Trophoblast cell (in vitro differentiated cells and primary cell): ENCODE data around the gene TXNDC5.

Experiments
- DNase-seq, 2 donors: peaks; one replicate each; pipeline ENCODE4 v3.0.0-alpha.2; 2016
- H2AFZ ChIP-seq: 2 replicates; pipeline ENCODE4 v1.6.1; 2013; ENCODE audit warnings: low read length, moderate library complexity, mild to moderate bottlenecking; ENCODE audit not compliant: insufficient read depth, poor library complexity
- H2AK5ac ChIP-seq: 2 replicates; pipeline ENCODE4 v1.6.1; 2013; ENCODE audit warnings: mild to moderate bottlenecking, low read length
- H2BK120ac ChIP-seq: 2 replicates; pipeline ENCODE4 v1.6.1; 2013; ENCODE audit warnings: low read length, mild to moderate bottlenecking, moderate library complexity; ENCODE audit not compliant: insufficient read depth, poor library complexity
- H2BK12ac ChIP-seq: 2 replicates; pipeline ENCODE4 v1.6.1; 2013; ENCODE audit warnings: mild to moderate bottlenecking, low read length, moderate library complexity
- H2BK5ac ChIP-seq: 2 replicates; pipeline ENCODE4 v1.6.1; 2013; ENCODE audit warnings: low read length, low read depth, moderate library complexity, mild to moderate bottlenecking; ENCODE audit not compliant: poor library complexity
- H3K14ac ChIP-seq: 2 replicates; pipeline ENCODE4 v1.6.1; 2013; ENCODE audit warnings: mild to moderate bottlenecking, low read length
- H3K18ac ChIP-seq: 2 replicates; pipeline ENCODE4 v1.6.1; 2013; ENCODE audit warnings: mild to moderate bottlenecking, low read length
- H3K23ac ChIP-seq: 2 replicates; pipeline ENCODE4 v1.6.1; 2013; ENCODE audit warnings: low read length
- H3K27ac ChIP-seq: 2 replicates; pipeline ENCODE4 v1.5.1; 2013; ENCODE audit warnings: low read depth, mild to moderate bottlenecking, inconsistent platforms, low read length, moderate library complexity
- H3K27me3 ChIP-seq: 2 replicates; pipeline ENCODE4 v1.6.1; 2013; ENCODE audit warnings: inconsistent platforms, mild to moderate bottlenecking, low read length, moderate library complexity; ENCODE audit not compliant: insufficient read depth
- H3K36me3 ChIP-seq, 2 experiments: 1 replicate in 1 of 2; 2 replicates in 1 of 2; pipeline ENCODE4 v1.6.1; 2013; ENCODE audit warnings: low read length in 2 of 2, mild to moderate bottlenecking in 2 of 2, moderate library complexity in 1 of 2; ENCODE audit not compliant: insufficient read depth in 2 of 2, control insufficient read depth in 1 of 2
- H3K4ac ChIP-seq: 2 replicates; pipeline ENCODE4 v1.6.1; 2013; ENCODE audit warnings: low read depth, mild to moderate bottlenecking, low read length, moderate library complexity
- H3K4me1 ChIP-seq, 2 experiments: 1 replicate in 1 of 2; 2 replicates in 1 of 2; pipeline ENCODE4 v1.6.1; 2013; ENCODE audit warnings: low read length in 2 of 2, mild to moderate bottlenecking in 2 of 2, moderate library complexity in 1 of 2; ENCODE audit not compliant: insufficient read depth in 2 of 2, control insufficient read depth in 1 of 2
- H3K4me2 ChIP-seq: 2 replicates; pipeline ENCODE4 v1.6.1; 2013; ENCODE audit warnings: inconsistent platforms, mild to moderate bottlenecking, low read length, moderate library complexity
- H3K4me3 ChIP-seq: 2 replicates; pipeline ENCODE4 v1.5.1; 2013; ENCODE audit warnings: mild to moderate bottlenecking, low read depth, low read length, inconsistent platforms
- H3K79me1 ChIP-seq: one replicate; pipeline ENCODE4 v1.6.1; 2013; ENCODE audit warnings: low read length
- H3K79me2 ChIP-seq: 2 replicates; pipeline ENCODE4 v1.6.1; 2013; ENCODE audit warnings: low read length, mild to moderate bottlenecking; ENCODE audit not compliant: control insufficient read depth, insufficient read depth, poor library complexity
- H3K9ac ChIP-seq: 2 replicates; pipeline ENCODE4 v1.6.1; 2013; ENCODE audit warnings: mild to moderate bottlenecking, low read length
- H3K9me3 ChIP-seq: 2 replicates; pipeline ENCODE4 v1.6.1; 2013; ENCODE audit warnings: low read depth, mild to moderate bottlenecking, control low read depth, inconsistent platforms, low read length; ENCODE audit not compliant: insufficient read depth
- H4K12ac ChIP-seq: 2 replicates; pipeline ENCODE4 v1.6.1; 2013; ENCODE audit warnings: low read depth, mild to moderate bottlenecking, low read length, moderate library complexity
- H4K8ac ChIP-seq: 2 replicates; pipeline ENCODE4 v1.6.1; 2013; ENCODE audit warnings: low read depth, mild to moderate bottlenecking, low read length, moderate library complexity
- H4K91ac ChIP-seq: one replicate; pipeline ENCODE4 v1.6.1; 2013; ENCODE audit warnings: low read depth, mild to moderate bottlenecking, low read length, moderate library complexity
- WGBS: extraction: QIAGEN DNeasy Blood & Tissue Kit; methylation state at CpG from one replicate; pipeline ENCODE4 v1.1.7; 2013; ENCODE audit warnings: missing lambda C conversion rate; ENCODE audit not compliant: insufficient read length, insufficient coverage; ENCODE audit errors: extremely low coverage; 5-methylcytosine and 5-hydroxymethylcytosine counted together

The TXNDC5 gene

GRCh38 chr6:7901056-7901455, 9.5 kb downstream of the TXNDC5 start:
- H4K91ac ChIP-seq: no peak overlapping the region
- H3K18ac ChIP-seq: no peak overlapping the region
- peaks cover 43 to 75% of the 10 kb centered on the region in 2 experiments for H3K36me3 ChIP-seq
- H4K12ac ChIP-seq: no peak overlapping the region
- no peak overlapping the region for H3K23ac ChIP-seq
- H3K4ac ChIP-seq: no peak overlapping the region
- H4K8ac ChIP-seq: no peak overlapping the region
- H3K27me3 ChIP-seq: no peaks in the 10 kb centered on the region
- H2BK12ac ChIP-seq: no peak overlapping the region
- no peaks in the 10 kb centered on the region for H3K79me1 ChIP-seq
- H3K4me2 ChIP-seq: no peak overlapping the region
- no peak overlapping the region for H3K9ac ChIP-seq
- no peak overlapping the region for H2BK5ac ChIP-seq
- no peaks in the 10 kb centered on the region for H3K79me2 ChIP-seq
- no peak overlapping the region for H3K14ac ChIP-seq
- no CpG with 5 or more reads among the region's 9 CpGs for WGBS
- H2AK5ac ChIP-seq: no peak overlapping the region
- no peaks in the 10 kb centered on the region for H3K4me1 ChIP-seq
- no peak for DNase-seq
- H3K4me3 ChIP-seq: no peak overlapping the region
- no peak overlapping the region for H2BK120ac ChIP-seq
- H2AFZ ChIP-seq: no peak overlapping the region
- no peaks in the 10 kb centered on the region for H3K9me3 ChIP-seq
- no peak overlapping the region for H3K27ac ChIP-seq

- Histone ChIP-seq H3K4me3 (no peak overlapping the region), H3K23ac (no peak overlapping the region), H3K27ac (no peak overlapping the region), H2BK5ac (no peak overlapping the region), H3K4ac (no peak overlapping the region), H3K18ac (no peak overlapping the region), H2AFZ (no peak overlapping the region), H2BK120ac (no peak overlapping the region), H3K27me3 (no peaks in the 10 kb centered on the region), H4K91ac (no peak overlapping the region), H3K4me2 (no peak overlapping the region), H3K14ac (no peak overlapping the region), H3K4me1 (no peaks in the 10 kb centered on the region), H3K9me3 (no peaks in the 10 kb centered on the region), H3K36me3 (peaks cover 45 to 78% of the 10 kb centered on the region in 2 experiments), H3K79me2 (no peaks in the 10 kb centered on the region), H4K12ac (no peak overlapping the region), H3K79me1 (no peaks in the 10 kb centered on the region), H2AK5ac (no peak overlapping the region), H4K8ac (no peak overlapping the region), H2BK12ac (no peak overlapping the region), H3K9ac (no peak overlapping the region)
- no peak for DNase-seq
- no CpG with 5 or more reads among the region's 2 CpGs for WGBS
Observed at GRCh38 chr6:7900621-7901020, 10.0 kb downstream of the TXNDC5 start.

- H2BK5ac ChIP-seq: no peak overlapping the region
- no peak overlapping the region for H4K8ac ChIP-seq
- H3K9me3 ChIP-seq: no peaks in the 10 kb centered on the region
- H3K23ac ChIP-seq: no peak overlapping the region
- H3K27me3 ChIP-seq: no peaks in the 10 kb centered on the region
- H3K4ac ChIP-seq: no peak overlapping the region
- H3K9ac ChIP-seq: no peak overlapping the region
- H2BK120ac ChIP-seq: no peak overlapping the region
- no peak overlapping the region for H3K4me3 ChIP-seq
- H3K79me2 ChIP-seq: no peaks in the 10 kb centered on the region
- no peak overlapping the region for H2AK5ac ChIP-seq
- H3K27ac ChIP-seq: no peak overlapping the region
- no peak overlapping the region for H4K91ac ChIP-seq
- no peak overlapping the region for H4K12ac ChIP-seq
- DNase-seq: no peak
- H2AFZ ChIP-seq: no peak overlapping the region
- H3K4me1 ChIP-seq: no peaks in the 10 kb centered on the region
- H2BK12ac ChIP-seq: no peak overlapping the region
- no peak overlapping the region for H3K14ac ChIP-seq
- H3K79me1 ChIP-seq: no peaks in the 10 kb centered on the region
- no peak overlapping the region for H3K18ac ChIP-seq
- WGBS: no CpG with 5 or more reads among the region's 4 CpGs
- H3K36me3 ChIP-seq: peaks cover 53 to 83% of the 10 kb centered on the region in 2 experiments
- H3K4me2 ChIP-seq: no peak overlapping the region
Observed at GRCh38 chr6:7899889-7900213, 10.7 kb downstream of the TXNDC5 start.

- Histone ChIP-seq H2BK5ac (no peak overlapping the region), H3K18ac (no peak overlapping the region), H3K4me2 (no peak overlapping the region), H2BK120ac (no peak overlapping the region), H3K4me1 (no peaks in the 10 kb centered on the region), H2BK12ac (no peak overlapping the region), H3K4ac (no peak overlapping the region), H3K27me3 (no peaks in the 10 kb centered on the region), H2AFZ (no peak overlapping the region), H3K9ac (no peak overlapping the region), H4K91ac (no peak overlapping the region), H3K14ac (no peak overlapping the region), H2AK5ac (no peak overlapping the region), H3K4me3 (no peak overlapping the region), H4K8ac (no peak overlapping the region), H3K23ac (no peak overlapping the region), H3K79me1 (no peaks in the 10 kb centered on the region), H4K12ac (no peak overlapping the region), H3K36me3 (peaks cover 52 to 82% of the 10 kb centered on the region in 2 experiments), H3K79me2 (no peaks in the 10 kb centered on the region), H3K27ac (no peak overlapping the region), H3K9me3 (no peaks in the 10 kb centered on the region)
- no peak for DNase-seq
- WGBS: no CpG with 5 or more reads among the region's 5 CpGs
Observed at GRCh38 chr6:7899101-7899888, 11.3 kb downstream of the TXNDC5 start.
